Activated CD4-positive, alpha-beta T cell treated with anti-CD3 and anti-CD28 coated beads for 48 hours (primary cell): ENCODE measurements around the gene BICDL2.

Source experiments
- DNase-seq: peaks from one replicate; pipeline ENCODE4 v3.0.0-alpha.2; 2020

Gene BICDL2

DNA sequence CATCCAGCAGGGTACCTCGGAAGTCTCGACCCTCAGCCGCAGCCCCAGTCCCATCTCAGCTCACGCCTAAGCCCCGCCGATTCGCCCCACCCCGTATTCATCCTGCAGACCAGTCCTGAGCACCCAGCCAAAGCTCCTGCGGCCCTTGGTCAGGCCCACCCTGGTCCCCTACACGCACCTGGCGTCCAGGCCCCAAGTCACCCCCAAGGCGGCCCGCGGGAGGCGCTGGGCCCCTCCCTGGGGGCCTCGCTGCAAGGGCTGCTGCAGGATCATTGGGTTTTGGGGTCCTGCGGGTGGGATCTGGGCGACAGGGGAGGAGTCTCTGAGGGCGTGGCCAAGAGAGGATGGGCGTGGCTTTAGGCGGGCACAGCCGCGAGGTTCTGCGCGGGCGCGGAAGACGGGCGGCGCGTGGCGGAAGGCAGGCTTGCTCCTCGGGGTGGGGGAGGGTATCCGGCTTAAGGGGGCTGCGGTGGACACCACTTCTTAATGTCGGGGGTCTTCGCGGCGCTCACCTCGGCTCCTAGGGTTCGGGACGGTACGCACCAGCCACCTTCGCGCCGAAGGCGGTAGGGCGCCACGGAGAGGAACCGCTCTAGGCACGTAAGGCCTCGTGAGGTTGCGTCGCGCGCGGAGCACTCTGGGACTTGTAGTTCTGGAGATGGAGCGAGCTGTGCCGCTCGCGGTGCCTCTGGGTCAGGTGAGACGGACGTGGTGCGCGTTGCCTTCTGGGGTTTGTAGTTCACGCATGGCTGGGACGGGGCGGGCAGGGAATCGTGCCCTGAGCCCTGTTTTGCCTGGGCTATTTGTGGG is 12.9 kb downstream of the BICDL2 start, which contains the start of the genes HCFC1R1 and THOC6:
HCFC1R1 (minus strand) TSS at position 274 of the 810 bp plus-strand sequence; CDS start at position 273, 1 bp downstream.
THOC6 (plus strand) TSS at position 367 of the 810 bp plus-strand sequence; CDS start at position 659, 292 bp downstream.
- DNase-seq, result peak; percentile 98

- DNase-seq, result no peak
These were observed 13.4 kb downstream of the BICDL2 start for GRCh38 chr16:3023415-3023668.

- peak; percentile 56 for DNase-seq
These were observed 13.9 kb downstream of the BICDL2 start for GRCh38 chr16:3022684-3023414.

GRCh38 chr16:3022208-3022683 is 14.5 kb downstream of the BICDL2 start:
- DNase-seq, result peak; percentile 95

DNA sequence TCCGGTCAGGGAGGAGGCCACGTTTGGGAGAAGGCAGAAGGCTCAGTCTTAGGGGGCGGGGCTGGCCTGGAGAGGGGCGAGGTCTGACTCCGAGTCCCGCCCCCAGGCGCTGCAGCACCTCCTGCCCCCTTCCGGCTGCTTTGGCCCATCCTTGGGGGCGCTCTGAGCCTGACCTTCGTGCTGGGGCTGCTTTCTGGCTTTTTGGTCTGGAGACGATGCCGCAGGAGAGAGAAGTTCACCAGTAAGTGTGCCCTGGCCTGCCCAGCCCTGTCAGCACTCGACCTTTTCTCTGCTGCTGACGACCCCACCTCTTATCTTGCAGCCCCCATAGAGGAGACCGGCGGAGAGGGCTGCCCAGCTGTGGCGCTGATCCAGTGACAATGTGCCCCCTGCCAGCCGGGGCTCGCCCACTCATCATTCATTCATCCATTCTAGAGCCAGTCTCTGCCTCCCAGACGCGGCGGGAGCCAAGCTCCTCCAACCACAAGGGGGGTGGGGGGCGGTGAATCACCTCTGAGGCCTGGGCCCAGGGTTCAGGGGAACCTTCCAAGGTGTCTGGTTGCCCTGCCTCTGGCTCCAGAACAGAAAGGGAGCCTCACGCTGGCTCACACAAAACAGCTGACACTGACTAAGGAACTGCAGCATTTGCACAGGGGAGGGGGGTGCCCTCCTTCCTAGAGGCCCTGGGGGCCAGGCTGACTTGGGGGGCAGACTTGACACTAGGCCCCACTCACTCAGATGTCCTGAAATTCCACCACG is 15.1 kb downstream of the BICDL2 start:
- peak; percentile 96 for DNase-seq

DNA sequence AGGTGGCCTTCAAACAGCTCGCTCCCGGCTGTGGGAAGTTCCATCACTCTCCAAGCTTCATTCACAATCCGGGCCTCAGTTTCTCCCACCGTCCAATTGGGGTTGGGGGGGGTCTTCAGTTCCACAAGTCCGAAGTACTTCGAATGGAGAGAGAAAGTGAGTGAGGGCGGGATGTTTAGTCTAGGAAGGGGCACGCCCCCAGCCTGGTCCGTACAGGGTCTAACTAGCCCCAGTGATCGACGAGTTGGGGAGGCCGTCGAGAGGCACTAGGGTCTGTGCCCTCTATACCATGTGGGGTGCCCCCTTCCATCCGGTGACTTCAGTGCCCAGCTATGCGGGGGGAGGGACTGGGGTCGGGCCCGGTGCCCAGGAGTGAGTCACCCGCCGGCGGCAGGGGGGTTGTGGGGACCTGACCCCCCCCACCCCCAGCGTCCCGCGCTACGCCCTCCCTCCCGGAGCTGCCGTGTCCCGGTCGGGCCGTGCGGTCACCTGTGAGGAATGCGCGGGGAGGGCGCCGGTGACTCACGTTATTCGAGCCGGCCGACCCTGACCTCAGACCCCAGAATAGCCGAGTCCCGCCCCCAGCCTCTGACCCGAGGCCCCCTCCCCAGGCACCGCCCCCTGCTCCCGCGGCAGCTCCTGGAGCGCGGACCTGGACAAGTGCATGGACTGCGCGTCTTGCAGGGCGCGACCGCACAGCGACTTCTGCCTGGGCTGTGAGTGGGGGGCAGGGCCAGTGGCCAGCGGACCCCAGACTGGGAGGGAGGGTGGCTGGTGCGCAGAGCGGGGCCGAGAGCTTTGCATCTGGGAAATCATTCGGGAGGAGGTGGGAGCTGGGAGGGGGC is 15.9 kb downstream of the BICDL2 start:
- DNase-seq, result peak; percentile 61

- peak; percentile 77 for DNase-seq
These were observed 16.5 kb downstream of the BICDL2 start, which contains the start of gene TNFRSF12A for GRCh38 chr16:3020247-3020603. TNFRSF12A (plus strand) TSS chr16:3020368; CDS start chr16:3020398, 30 bp downstream.

- DNase-seq, result peak; percentile 21
These were observed 17.0 kb downstream of the BICDL2 start for GRCh38 chr16:3019594-3020246.

DNA sequence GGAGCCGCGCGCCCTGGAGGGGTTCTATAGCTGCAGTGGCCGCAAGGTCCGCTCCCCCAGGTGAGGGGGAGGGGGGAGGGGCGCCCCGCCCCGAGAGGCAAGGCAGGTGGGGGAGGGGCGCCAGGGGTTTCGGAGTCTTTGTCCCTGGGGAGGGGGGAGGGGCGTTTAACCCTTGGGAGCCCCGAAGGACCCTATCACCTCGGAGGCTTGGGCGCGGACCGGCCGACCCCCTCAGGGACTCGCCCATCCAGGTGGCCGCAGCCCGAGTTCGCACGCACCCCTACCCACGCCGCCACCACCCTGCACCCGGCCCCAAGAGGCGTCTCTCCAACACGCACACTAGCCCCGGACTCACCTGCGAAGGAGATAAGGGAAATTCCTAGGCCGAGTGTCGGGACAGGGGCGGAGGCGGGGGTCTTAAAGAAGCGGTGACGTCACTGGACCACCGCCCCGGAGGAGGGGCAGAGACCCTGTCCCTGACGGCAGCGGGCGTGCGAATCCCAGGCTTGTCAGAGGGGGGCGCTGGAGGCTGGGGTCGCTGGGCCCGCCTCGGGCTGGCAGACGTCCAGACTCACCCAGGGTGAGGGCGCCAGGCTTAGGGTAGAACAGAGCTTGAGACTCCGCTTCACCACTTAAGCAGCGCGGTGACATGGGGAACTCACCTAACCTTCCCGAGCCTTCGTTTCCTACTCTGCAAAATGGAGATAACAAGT is 18.8 kb downstream of the BICDL2 start, which contains the start of gene CLDN6:
CLDN6 (minus strand) TSS at position 390 of the 713 bp plus-strand sequence. CDS start 2,162 bp downstream, outside the sequence.
- DNase-seq, result peak; percentile 64

GRCh38 chr16:3017344-3017743 is 19.4 kb downstream of the BICDL2 start:
- DNase-seq, result no peak

GRCh38 chr16:3015865-3016521 is 20.8 kb downstream of the BICDL2 start:
- no peak for DNase-seq

DNA sequence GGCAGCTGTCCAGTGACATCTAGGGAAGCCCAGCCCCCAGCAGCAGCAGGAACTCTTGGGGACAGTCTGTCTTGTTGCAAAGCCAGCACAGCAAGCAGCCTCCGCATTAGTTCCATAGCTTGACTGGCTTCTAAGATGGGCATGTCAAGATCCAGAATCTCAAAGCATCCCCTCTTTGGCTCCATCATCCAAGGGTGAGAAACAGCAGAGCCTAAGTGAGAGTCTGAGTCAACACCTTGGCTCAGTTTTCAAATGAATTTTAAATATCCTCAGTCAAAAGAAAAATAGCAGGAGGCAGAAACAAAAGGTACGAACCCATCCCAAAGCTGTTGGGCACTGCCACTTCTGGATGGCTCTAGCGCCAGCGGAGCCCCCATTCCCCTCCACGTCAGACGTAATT is 21.8 kb downstream of the BICDL2 start:
- DNase-seq, result no peak

DNA sequence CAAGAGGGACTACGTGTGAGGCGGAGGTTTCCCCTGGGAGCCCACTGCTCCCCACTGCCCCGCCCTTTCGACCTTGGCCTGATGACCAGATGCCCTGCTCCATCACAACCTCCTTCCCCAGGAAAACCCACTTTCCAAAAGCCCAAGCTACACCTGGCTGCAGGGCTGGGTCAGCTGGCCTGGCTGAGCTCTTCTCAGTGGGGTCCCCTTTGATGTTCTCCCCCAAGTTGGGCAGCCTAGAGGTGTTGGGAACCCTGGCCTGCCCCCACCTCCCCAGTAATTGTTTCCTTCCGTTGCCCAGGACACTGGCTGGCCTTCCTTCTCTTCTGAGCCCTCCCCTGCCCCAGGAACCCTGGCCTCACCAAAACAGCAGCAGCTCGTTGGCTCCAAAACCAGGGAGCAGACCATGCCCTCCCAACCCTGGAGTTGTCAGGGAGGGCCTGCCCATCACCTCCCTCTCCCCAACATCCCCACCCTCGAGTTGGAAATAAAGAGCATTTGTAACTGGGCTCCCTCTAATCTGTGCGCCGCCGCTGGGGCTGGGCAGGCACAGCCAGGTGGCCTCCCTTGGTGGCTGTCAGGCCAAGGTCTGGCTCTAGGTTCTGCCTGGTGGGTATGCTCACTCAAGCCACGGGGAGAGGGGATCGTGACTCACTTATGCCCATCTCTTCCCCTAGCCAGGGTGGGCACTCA is 22.6 kb downstream of the BICDL2 start:
- no peak for DNase-seq

- DNase-seq, result no peak
These were observed 23.2 kb downstream of the BICDL2 start for GRCh38 chr16:3013491-3013951.

GRCh38 chr16:3012828-3013420 is 23.8 kb downstream of the BICDL2 start, which contains the start of gene CLDN9:
CLDN9 (plus strand) TSS chr16:3012923; CDS start chr16:3013363, 440 bp downstream.
- DNase-seq, result peak; percentile 22

- DNase-seq, result no peak
These were observed 24.5 kb downstream of the BICDL2 start for GRCh38 chr16:3012246-3012645.

DNA sequence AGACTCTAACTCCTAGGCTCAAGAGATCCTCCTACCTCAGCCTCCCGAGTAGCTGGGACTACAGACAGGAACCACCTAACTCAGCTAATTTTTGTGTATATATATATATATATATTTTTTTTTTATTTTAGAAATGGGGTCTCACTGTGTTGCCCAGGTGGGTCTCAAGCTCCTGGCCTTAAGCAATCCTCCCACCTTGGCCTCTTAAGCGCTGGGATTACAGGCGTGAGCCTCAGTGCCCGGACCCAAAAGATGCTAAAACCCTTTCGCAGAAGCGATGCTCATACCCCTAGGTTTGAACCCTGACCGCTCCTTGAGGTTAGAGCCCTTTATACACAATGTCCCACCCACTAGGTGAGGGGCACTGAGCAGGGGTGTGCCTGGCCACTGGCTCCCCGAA is 26.2 kb downstream of the BICDL2 start:
- no peak for DNase-seq

DNA sequence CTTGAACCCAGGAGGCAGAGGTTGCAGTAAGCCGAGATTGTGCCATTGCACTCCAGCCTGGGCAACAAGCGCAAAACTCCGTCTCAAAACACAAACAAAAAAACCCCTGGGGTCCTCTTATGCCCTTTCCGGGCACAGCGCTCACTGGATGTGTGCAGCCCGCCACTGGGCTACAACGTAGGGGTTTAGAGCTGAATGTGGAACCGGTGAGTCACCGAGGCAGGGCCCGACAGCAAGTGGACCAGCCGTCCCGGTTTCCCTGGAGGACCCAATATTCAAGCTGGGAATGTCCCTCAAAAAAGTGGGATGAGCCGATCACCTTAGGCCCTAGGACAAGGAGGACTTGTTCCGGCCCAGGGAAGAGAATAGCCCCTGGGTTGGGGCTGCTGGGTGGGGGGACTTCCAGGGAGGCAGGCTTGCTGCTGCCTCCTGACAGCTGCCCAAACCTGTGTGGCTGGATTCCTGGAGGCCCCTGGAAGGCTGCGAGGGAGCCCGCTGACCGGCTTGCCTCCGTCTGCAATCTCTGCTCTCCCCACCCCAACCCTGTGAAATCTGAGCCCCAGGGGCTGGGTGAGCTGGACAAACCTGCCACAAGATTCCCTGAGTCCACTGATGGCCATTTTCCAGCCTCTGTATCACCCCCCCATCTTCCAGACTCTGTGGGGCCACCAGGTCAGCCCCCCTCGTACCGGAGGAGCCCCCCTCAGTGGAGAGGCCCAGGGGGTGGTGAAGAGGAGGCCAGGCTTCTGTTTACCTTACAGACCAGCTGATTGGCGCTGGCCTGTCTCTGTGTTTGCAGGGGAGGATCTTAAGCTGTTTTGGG is 27.0 kb downstream of the BICDL2 start:
- DNase-seq, result no peak
